Ectodermal cell (in vitro differentiated cells): ENCODE results near the gene CD46.
"Not testable (repeated sequence)": the region's sequence is repeated elsewhere in the genome, so short reads cannot be mapped to it uniquely, and the experiment has no call there.

ENCODE experiments used
- H3K27ac ChIP-seq: 2 replicates; pipeline ENCODE4 v1.7.0; 2013; ENCODE audit warnings: mild to moderate bottlenecking, low read depth, low read length; ENCODE audit not compliant: insufficient read depth, poor library complexity, severe bottlenecking
- H3K27me3 ChIP-seq: 2 replicates; pipeline ENCODE4 v1.7.0; 2013; ENCODE audit warnings: mild to moderate bottlenecking, low read length; ENCODE audit not compliant: insufficient read depth, control insufficient read depth, poor library complexity, severe bottlenecking
- H3K36me3 ChIP-seq: one replicate; pipeline ENCODE4 v1.7.0; 2013; ENCODE audit warnings: low read length; ENCODE audit not compliant: control insufficient read depth, insufficient read depth
- H3K4me1 ChIP-seq: one replicate; pipeline ENCODE4 v1.7.0; 2013; ENCODE audit warnings: low read length; ENCODE audit not compliant: control insufficient read depth, insufficient read depth
- H3K4me3 ChIP-seq: 2 replicates; pipeline ENCODE4 v1.7.0; 2013; ENCODE audit warnings: low read depth, low read length, control low read depth; ENCODE audit not compliant: insufficient read depth
- H3K9me3 ChIP-seq: 2 replicates; pipeline ENCODE4 v1.7.0; 2013; ENCODE audit warnings: mild to moderate bottlenecking, low read length, moderate library complexity; ENCODE audit not compliant: control insufficient read depth
- WGBS, 2 experiments: methylation state at CpG; one replicate each; pipeline ENCODE4 v1.1.7; 2013; ENCODE audit warnings: missing lambda C conversion rate in 2 of 2; 5-methylcytosine and 5-hydroxymethylcytosine counted together

The CD46 gene

DNA sequence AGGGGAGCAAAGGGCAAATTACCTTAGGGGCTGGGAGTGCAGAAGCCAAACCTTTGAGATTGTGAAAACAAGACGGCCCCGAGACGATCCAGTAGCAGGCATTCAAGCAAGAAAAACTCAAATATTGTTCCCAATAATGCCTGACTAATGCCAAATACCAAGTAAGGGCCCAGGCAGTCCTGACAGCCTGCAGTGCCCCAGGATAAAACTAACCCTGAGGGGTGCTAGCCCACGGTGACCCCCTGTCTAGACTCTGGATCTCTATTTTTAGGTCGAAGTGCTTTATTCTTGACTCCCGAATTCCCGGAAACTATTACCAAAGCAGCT is 428 bp upstream of the CD46 start:
- peak overlapping the region; percentile 80 for H3K4me3 ChIP-seq
- not testable (repeated sequence) for H3K27ac ChIP-seq, H3K27me3 ChIP-seq, H3K36me3 ChIP-seq, H3K9me3 ChIP-seq
- 46 to 51% methylated on average over 7 of the region's 7 CpGs for WGBS, 2 experiments
- H3K4me1 ChIP-seq, result peaks cover 10% of the 10 kb centered on the region

DNA sequence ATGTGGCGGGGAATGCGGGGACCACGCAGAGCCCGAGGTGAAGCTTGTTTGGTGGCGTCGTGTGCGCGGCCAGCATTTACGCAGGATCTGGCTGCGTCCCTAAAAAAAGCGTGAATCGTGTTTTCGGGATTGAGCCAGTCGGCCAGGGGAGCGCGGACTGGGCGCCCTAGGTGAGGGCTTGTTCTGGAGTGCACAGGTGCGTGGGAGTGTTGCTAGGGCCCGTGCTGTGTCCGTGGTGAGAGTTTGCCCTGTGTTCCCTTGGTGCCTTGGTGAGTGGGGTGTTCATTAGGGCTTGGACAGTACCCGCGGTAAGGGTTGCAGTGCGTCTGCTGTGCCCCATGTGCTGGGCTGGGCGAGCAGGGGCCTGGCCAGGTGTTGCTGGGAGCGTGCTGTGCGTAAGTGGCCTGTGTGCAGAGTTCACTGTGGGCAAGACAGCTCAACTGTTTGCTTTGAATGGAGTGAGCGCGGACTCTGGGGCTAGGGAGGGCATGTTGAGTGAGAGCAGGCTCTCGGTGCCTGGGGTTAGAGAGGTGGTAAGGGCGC is 673 bp downstream of the CD46 start:
- Histone ChIP-seq H3K27ac (no peak overlapping the region), H3K27me3 (no peaks in the 10 kb centered on the region), H3K4me3 (peak overlapping the region; percentile 80), H3K36me3 (no peaks in the 10 kb centered on the region), H3K4me1 (peaks cover 10% of the 10 kb centered on the region), H3K9me3 (no peaks in the 10 kb centered on the region)
- 0 to 1% methylated on average over 30 of the region's 30 CpGs for WGBS, 2 experiments

DNA sequence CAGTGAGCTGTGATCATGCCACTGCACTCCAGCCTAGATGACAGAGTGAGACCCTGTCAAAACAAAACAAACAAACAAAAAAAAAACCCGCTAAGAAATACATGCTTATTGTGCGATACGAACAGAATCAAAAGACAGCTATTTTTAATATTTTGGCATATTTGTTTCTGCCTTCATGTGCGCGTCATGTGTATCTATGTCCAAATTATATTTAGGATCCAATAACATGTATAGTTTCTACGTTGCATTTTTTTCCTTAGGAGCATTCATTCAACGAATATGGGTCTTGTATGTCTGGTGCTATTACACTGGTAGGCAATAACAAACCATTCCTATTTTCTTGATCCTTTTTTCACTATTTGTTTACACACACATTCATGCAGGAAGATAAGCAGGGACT is 1.8 kb downstream of the CD46 start:
- H3K27ac ChIP-seq, result no peak overlapping the region

DNA sequence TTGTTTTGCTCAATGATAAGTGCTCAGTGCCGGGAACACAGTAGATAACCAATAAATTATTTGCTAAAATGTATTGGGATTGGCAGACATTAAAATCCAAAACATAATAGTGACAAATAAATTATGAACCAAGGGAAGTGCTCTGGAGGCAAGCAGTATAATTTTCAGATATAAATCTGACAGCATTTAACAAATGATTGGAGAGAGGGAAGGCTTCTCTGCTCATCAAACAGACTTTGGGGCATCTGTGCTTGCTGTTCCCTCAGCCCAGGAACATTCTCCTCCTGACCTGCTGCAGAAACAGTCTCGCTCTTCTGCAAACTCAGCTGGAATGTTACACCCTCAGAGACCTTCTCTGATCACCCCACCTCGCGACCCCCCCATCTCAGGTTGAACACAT is 2.2 kb downstream of the CD46 start:
- Histone ChIP-seq H3K9me3 (no peaks in the 10 kb centered on the region), H3K27me3 (no peaks in the 10 kb centered on the region), H3K4me3 (no peak overlapping the region), H3K4me1 (peaks cover 10% of the 10 kb centered on the region), H3K27ac (no peak overlapping the region), H3K36me3 (peaks cover 12% of the 10 kb centered on the region)
- 77 to 80% methylated on average over 4 of the region's 4 CpGs for WGBS, 2 experiments

More for the DNA sequence above, 1.8 kb downstream of the CD46 start:
- Histone ChIP-seq H3K4me3 (no peak overlapping the region), H3K9me3 (no peaks in the 10 kb centered on the region), H3K27me3 (no peaks in the 10 kb centered on the region), H3K4me1 (peaks cover 10% of the 10 kb centered on the region), H3K36me3 (peaks cover 8% of the 10 kb centered on the region)
- WGBS, 2 experiments, result 81 to 83% methylated on average over 7 of the region's 7 CpGs

DNA sequence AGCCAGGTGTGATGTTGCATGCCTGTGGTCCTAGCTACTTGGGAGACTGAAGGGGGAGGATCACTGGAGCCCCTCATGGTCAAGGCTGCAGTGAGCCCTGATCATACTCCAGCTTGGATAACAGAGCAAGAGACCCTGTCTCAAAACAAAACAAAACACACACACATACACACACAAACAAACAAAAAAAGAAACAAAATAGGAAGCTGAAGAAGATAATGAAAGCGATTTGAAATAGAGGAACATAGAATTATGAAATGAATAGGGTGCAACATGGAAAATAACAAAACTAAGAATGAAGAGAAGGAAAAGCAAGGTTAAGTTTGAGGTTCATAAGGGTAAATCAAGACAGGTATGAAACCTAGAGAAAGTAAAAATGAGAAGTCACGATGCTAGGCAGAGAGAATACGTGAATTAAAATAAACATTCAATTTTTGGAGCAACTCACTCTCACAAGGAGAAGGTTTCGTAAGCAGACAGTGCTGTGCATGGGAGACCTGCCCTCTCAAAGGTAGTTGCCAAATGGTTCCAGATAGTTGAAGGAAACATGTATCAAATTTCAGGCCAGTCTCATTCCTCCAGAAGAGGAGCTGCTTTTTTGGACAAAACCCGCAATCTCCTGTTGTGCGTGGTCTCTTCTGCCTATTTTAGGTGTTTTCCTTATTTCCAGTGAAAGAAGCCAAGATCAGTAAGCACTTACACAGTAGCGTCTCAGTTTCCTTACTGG is 3.3 kb downstream of the CD46 start:
- 92 to 93% methylated on average over 7 of the region's 7 CpGs for WGBS, 2 experiments
- no peaks in the 10 kb centered on the region for H3K9me3 ChIP-seq
- H3K27ac ChIP-seq, result no peak overlapping the region
- H3K4me3 ChIP-seq, result no peak overlapping the region
- peaks cover 13% of the 10 kb centered on the region for H3K36me3 ChIP-seq
- H3K27me3 ChIP-seq, result no peaks in the 10 kb centered on the region
- peaks cover 10% of the 10 kb centered on the region for H3K4me1 ChIP-seq

DNA sequence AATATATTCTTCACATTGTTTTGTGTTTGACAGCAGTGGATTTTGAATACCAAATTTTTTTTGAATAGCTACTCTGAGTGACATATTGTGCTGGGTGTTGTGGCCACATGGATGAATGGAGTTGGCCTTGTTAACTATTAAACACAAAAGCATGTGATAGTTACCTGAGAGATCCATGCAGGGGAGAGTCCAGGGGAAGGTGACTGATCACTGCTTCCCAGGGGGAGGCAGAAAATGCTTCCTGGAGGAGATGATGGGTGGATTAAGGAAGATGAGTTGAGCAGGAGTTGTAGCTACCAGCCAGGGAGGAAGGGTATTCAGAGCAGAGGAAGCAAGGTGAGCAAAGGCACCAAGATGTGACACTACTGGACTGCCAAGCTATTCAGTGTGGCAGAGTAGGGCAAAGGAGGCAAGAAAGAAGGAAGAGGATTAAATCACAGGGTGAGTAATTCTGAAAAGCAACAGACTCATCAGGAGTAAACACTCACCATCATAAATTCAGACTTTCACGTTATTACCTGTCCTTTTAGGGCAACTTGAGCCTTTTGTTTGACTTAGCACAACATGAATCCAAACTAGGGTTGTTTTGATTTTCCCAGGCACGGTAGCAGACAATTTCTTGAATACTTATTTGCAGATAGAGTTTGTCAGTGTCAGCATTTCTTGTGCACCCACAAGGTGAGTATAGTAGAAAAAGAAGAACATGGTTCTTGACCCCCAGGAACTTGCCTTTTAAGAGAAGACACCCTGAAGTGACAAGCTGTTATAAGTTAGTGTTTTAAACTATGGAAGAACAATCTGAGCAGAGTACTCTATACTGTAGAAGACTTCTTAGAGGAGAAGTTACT is 4.2 kb downstream of the CD46 start:
- Histone ChIP-seq H3K27ac (no peak overlapping the region), H3K9me3 (no peaks in the 10 kb centered on the region), H3K4me1 (peaks cover 10% of the 10 kb centered on the region), H3K27me3 (no peaks in the 10 kb centered on the region), H3K4me3 (no peak overlapping the region), H3K36me3 (peaks cover 13% of the 10 kb centered on the region)
- 85 to 93% methylated on average over 2 of the region's 2 CpGs for WGBS, 2 experiments

DNA sequence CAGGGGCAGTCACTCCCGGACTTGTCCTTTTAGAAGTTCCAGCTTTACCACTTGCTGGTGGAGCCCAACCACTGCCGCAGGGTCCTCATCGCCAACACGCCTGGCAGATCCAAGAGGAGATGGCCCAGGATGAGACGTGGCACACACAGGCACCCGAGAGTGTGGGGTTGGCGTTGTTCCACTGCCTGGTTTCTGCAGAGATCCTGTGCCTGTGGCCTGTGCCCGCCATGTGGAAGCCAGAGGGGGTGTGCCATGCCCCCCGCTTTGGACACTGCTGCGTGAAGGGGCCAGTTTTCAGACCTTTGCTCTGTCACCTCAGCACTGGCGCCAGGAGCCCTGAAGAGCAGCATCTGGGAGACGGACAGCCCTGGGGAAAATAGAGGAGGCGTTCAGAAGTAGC is 10.8 kb downstream of the CD46 start:
- no peaks in the 10 kb centered on the region for H3K27me3 ChIP-seq
- H3K4me1 ChIP-seq, result no peaks in the 10 kb centered on the region
- WGBS, 2 experiments, result 96% methylated on average over 13 of the region's 13 CpGs
- H3K27ac ChIP-seq, result no peak overlapping the region
- H3K9me3 ChIP-seq, result no peaks in the 10 kb centered on the region
- no peak overlapping the region for H3K4me3 ChIP-seq
- H3K36me3 ChIP-seq, result peaks cover 42% of the 10 kb centered on the region

DNA sequence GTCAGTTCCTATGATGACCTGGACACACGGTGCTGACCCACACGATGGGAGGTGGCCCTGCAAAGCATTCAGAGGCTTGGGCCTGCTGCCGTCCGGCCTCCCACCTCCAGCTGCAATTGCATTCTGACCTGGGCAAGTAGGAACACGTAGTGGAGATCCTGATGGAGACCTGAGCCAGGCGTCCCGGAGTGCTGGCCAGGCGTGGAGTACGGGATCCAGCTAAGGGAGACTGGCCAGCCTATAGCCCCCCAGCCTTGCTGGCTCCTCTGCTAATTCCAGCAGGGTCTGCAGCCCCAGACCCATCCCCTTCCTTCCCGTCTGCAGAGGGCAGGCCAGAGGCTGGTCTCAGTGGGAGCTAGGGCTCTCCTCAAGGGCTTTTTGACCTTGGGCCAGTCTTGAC is 11.2 kb downstream of the CD46 start:
- H3K27ac ChIP-seq, result no peak overlapping the region
- H3K27me3 ChIP-seq, result no peaks in the 10 kb centered on the region
- H3K4me1 ChIP-seq, result no peaks in the 10 kb centered on the region
- peaks cover 39% of the 10 kb centered on the region for H3K36me3 ChIP-seq
- no peak overlapping the region for H3K4me3 ChIP-seq
- WGBS, 2 experiments, result 94 to 95% methylated on average over 10 of the region's 10 CpGs
- H3K9me3 ChIP-seq, result no peaks in the 10 kb centered on the region

DNA sequence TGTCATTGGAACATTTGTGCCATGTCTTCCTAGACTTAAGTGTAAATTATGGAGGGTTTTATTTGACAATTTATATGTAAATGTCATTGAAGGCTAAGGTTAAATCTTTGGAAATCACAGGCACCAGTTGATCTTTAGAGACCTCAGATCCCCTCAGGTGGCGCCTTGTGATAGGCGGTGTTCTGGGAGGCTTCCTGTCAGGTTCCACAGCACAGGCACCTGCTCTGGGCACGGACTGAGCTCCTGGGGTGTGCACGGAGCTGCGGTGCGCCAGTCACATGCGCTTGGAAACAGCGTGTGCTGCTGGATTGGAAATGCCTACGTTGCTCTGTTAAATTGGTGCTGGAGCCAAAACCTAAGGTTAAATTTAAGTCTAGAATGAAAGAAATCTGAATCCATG is 12.1 kb downstream of the CD46 start:
- H3K9me3 ChIP-seq, result no peaks in the 10 kb centered on the region
- H3K27ac ChIP-seq, result no peak overlapping the region
- H3K36me3 ChIP-seq, result peaks cover 34% of the 10 kb centered on the region
- H3K27me3 ChIP-seq, result no peaks in the 10 kb centered on the region
- H3K4me1 ChIP-seq, result no peaks in the 10 kb centered on the region
- H3K4me3 ChIP-seq, result no peak overlapping the region
- WGBS, 2 experiments, result 85% methylated on average over 9 of the region's 9 CpGs

DNA sequence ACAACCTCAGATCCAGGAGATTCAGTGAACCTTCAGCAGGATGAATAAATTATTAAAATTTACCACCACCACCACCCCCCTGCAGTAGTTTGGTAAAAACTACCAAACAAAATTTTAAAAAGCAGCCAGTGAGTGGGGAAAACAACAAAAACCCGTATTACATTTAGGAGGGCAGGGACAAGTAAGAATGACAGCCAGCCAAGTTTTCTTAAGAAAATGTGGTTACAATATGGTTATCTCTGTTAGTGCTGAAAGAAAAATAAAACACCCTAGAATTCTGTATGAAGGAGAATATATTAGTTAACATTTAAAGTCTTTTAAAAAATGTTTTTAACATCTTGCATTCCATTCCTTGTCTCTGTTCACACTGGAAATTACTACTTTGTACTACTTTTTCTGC is 14.7 kb downstream of the CD46 start:
- 93 to 95% methylated on average over 1 of the region's 1 CpG for WGBS, 2 experiments
- Histone ChIP-seq H3K4me1 (no peaks in the 10 kb centered on the region), H3K27ac (no peak overlapping the region), H3K36me3 (peaks cover 40% of the 10 kb centered on the region), H3K4me3 (no peak overlapping the region), H3K9me3 (no peaks in the 10 kb centered on the region), H3K27me3 (no peaks in the 10 kb centered on the region)
